Suprapubic skin (tissue), 4 donors: ENCODE data around the gene ZDHHC16.

ENCODE experiments used
- CTCF ChIP-seq, 2 donors: fragments of 200-600 bp in 1 of 2; fragments of 450-650 bp in 1 of 2; sonication (generic) in 1 of 2; IDR thresholded peaks; one replicate each; pipeline ENCODE4 v1.5.1; 2016 to 2019; ENCODE audit warnings: antibody characterized with exemption in 2 of 2, mild to moderate bottlenecking in 1 of 2, moderate library complexity in 1 of 2
- EP300 ChIP-seq: sonication (generic); formaldehyde crosslinking; IDR thresholded peaks from one replicate; pipeline ENCODE4 v1.6.1; 2017; ENCODE audit warnings: antibody characterized with exemption
- POLR2A ChIP-seq, 2 donors: fragments of 450-650 bp; IDR thresholded peaks; one replicate each; pipeline ENCODE4 v1.6.1; 2017; ENCODE audit warnings: antibody characterized with exemption in 2 of 2, mild to moderate bottlenecking in 2 of 2, moderate library complexity in 2 of 2
- POLR2AphosphoS5 ChIP-seq, 3 donors: sonication (generic); formaldehyde crosslinking; IDR thresholded peaks; one replicate each; pipeline ENCODE4 v1.6.1; 2017; ENCODE audit warnings: antibody characterized with exemption in 3 of 3

- no peak for TF ChIP-seq POLR2A (IDR thresholded peaks at IDR 0.05)
- TF ChIP-seq CTCF (IDR thresholded peaks at IDR 0.05): peak; percentile 40 to 79
- TF ChIP-seq POLR2AphosphoS5 (IDR thresholded peaks at IDR 0.05): no peak
- TF ChIP-seq EP300: no peak
Observed at GRCh38 chr10:97407211-97407951, 38.6 kb upstream of the ZDHHC16 start.
